ENCODE measurements around the gene PDCD6IP. TPM values are rescaled to one million over a fixed set of nuclear protein-coding genes. Genes with fewer than 3 reads are reported as not detected.

PDCD6IP gene
- polyA plus RNA-seq, 1 donor from 2014 or later = 196 TPM

GRCh38 chr3:33860373-33861050 is 62.1 kb downstream of the PDCD6IP start:
- H3K9me3 ChIP-seq (ENCODE audit: low read length) = no peaks in the 10 kb centered on the region
- no peak for TF ChIP-seq EP300 (conservative IDR thresholded peaks at IDR 0.05; ENCODE audit: poor library complexity, severe bottlenecking)
- TF ChIP-seq TAF1 (IDR thresholded peaks at IDR 0.05; ENCODE audit: low read depth) = no peak
- no peak for TF ChIP-seq SMC3 (conservative IDR thresholded peaks at IDR 0.05; ENCODE audit: poor library complexity)
- TF ChIP-seq RAD21 (conservative IDR thresholded peaks at IDR 0.05) = no peak
- TF ChIP-seq EZH2 (IDR thresholded peaks at IDR 0.05; ENCODE audit: borderline replicate concordance, insufficient read depth, low read length, poor library complexity, severe bottlenecking) = no peak
- peaks cover 6% of the 10 kb centered on the region for H3K36me3 ChIP-seq (ENCODE audit: insufficient read depth, low read length)
- no peaks in the 10 kb centered on the region for H4K20me1 ChIP-seq (ENCODE audit: insufficient read depth)
- no peak overlapping the region for H3K4me3 ChIP-seq (ENCODE audit: low read length)
- H3F3A ChIP-seq (ENCODE audit: insufficient read depth, low read length, poor library complexity, severe bottlenecking) = no peaks in the 10 kb centered on the region
- no peak overlapping the region for H3K27ac ChIP-seq (ENCODE audit: low read length)
- no peak overlapping the region for H3K4me2 ChIP-seq (ENCODE audit: low read length)
- H3K27me3 ChIP-seq (ENCODE audit: insufficient read depth, low read depth, low read length) = no peaks in the 10 kb centered on the region
- no peaks in the 10 kb centered on the region for H3K9me2 ChIP-seq (ENCODE audit: insufficient read depth, low read length)
- no peak overlapping the region for H2AFZ ChIP-seq (ENCODE audit: low read depth, low read length)
- H3K79me2 ChIP-seq (replicated peaks; ENCODE audit: insufficient read depth, low read length) = no peaks in the 10 kb centered on the region
- no peak overlapping the region for H3K9ac ChIP-seq (ENCODE audit: low read length)

DNA sequence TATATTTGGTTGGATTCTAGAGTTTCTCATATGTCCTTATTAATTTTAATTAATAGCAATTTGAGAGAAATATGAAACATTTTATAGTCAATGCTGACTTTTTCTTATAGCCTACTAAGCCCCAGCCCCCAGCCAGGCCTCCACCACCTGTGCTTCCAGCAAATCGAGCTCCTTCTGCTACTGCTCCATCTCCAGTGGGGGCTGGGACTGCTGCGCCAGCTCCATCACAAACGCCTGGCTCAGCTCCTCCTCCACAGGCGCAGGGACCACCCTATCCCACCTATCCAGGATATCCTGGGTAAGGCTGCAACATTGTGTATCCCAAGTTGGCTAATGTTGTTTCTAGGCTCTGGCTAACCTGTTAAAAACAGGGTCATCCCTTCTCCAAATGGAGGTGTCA is 66.7 kb downstream of the PDCD6IP start:
- H3K4me2 ChIP-seq (ENCODE audit: low read length) = no peak overlapping the region
- H3F3A ChIP-seq (ENCODE audit: insufficient read depth, low read length, poor library complexity, severe bottlenecking) = no peaks in the 10 kb centered on the region
- no peak overlapping the region for H3K9ac ChIP-seq (ENCODE audit: low read length)
- H3K79me2 ChIP-seq (replicated peaks; ENCODE audit: insufficient read depth, low read length) = no peaks in the 10 kb centered on the region
- H3K36me3 ChIP-seq (ENCODE audit: insufficient read depth, low read length) = peaks cover 6% of the 10 kb centered on the region
- no peak overlapping the region for H2AFZ ChIP-seq (ENCODE audit: low read depth, low read length)
- no peak overlapping the region for H3K4me3 ChIP-seq (ENCODE audit: low read length)
- H3K9me3 ChIP-seq (ENCODE audit: low read length) = no peaks in the 10 kb centered on the region
- H3K27me3 ChIP-seq (ENCODE audit: insufficient read depth, low read depth, low read length) = no peaks in the 10 kb centered on the region
- H3K9me2 ChIP-seq (ENCODE audit: insufficient read depth, low read length) = no peaks in the 10 kb centered on the region
- H4K20me1 ChIP-seq (ENCODE audit: insufficient read depth) = no peaks in the 10 kb centered on the region
- H3K27ac ChIP-seq (ENCODE audit: low read length) = no peak overlapping the region
- no peak for TF ChIP-seq EZH2 (IDR thresholded peaks at IDR 0.05; ENCODE audit: borderline replicate concordance, insufficient read depth, low read length, poor library complexity, severe bottlenecking)
- TF ChIP-seq, protein P1, sequence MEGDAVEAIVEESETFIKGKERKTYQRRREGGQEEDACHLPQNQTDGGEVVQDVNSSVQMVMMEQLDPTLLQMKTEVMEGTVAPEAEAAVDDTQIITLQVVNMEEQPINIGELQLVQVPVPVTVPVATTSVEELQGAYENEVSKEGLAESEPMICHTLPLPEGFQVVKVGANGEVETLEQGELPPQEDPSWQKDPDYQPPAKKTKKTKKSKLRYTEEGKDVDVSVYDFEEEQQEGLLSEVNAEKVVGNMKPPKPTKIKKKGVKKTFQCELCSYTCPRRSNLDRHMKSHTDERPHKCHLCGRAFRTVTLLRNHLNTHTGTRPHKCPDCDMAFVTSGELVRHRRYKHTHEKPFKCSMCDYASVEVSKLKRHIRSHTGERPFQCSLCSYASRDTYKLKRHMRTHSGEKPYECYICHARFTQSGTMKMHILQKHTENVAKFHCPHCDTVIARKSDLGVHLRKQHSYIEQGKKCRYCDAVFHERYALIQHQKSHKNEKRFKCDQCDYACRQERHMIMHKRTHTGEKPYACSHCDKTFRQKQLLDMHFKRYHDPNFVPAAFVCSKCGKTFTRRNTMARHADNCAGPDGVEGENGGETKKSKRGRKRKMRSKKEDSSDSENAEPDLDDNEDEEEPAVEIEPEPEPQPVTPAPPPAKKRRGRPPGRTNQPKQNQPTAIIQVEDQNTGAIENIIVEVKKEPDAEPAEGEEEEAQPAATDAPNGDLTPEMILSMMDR (IDR thresholded peaks at IDR 0.05; ENCODE audit: poor library complexity, severe bottlenecking) = no peak
- TF ChIP-seq, protein P2, sequence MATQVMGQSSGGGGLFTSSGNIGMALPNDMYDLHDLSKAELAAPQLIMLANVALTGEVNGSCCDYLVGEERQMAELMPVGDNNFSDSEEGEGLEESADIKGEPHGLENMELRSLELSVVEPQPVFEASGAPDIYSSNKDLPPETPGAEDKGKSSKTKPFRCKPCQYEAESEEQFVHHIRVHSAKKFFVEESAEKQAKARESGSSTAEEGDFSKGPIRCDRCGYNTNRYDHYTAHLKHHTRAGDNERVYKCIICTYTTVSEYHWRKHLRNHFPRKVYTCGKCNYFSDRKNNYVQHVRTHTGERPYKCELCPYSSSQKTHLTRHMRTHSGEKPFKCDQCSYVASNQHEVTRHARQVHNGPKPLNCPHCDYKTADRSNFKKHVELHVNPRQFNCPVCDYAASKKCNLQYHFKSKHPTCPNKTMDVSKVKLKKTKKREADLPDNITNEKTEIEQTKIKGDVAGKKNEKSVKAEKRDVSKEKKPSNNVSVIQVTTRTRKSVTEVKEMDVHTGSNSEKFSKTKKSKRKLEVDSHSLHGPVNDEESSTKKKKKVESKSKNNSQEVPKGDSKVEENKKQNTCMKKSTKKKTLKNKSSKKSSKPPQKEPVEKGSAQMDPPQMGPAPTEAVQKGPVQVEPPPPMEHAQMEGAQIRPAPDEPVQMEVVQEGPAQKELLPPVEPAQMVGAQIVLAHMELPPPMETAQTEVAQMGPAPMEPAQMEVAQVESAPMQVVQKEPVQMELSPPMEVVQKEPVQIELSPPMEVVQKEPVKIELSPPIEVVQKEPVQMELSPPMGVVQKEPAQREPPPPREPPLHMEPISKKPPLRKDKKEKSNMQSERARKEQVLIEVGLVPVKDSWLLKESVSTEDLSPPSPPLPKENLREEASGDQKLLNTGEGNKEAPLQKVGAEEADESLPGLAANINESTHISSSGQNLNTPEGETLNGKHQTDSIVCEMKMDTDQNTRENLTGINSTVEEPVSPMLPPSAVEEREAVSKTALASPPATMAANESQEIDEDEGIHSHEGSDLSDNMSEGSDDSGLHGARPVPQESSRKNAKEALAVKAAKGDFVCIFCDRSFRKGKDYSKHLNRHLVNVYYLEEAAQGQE (IDR thresholded peaks at IDR 0.05; ENCODE audit: borderline replicate concordance) = no peak
- no peak for TF ChIP-seq EP300 (conservative IDR thresholded peaks at IDR 0.05; ENCODE audit: poor library complexity, severe bottlenecking)
- TF ChIP-seq TAF1 (IDR thresholded peaks at IDR 0.05; ENCODE audit: low read depth) = no peak
- TF ChIP-seq SMC3 (conservative IDR thresholded peaks at IDR 0.05; ENCODE audit: poor library complexity) = no peak
- TF ChIP-seq RAD21 (conservative IDR thresholded peaks at IDR 0.05) = no peak
- TF ChIP-seq MXI1 (conservative IDR thresholded peaks at IDR 0.05; ENCODE audit: poor library complexity, severe bottlenecking) = no peak
- no peak for TF ChIP-seq POLR2AphosphoS5 (IDR thresholded peaks at IDR 0.05)
